H1 (cell line): ENCODE results near the gene SYNGR3. TPM values are rescaled to one million over a fixed set of nuclear protein-coding genes. Genes with fewer than 3 reads are reported as not detected.

ENCODE experiments used
- FOSL1 ChIP-seq: IDR thresholded peaks from 2 replicates; pipeline ENCODE4 v1.6.1; 2011; ENCODE audit warnings: mild to moderate bottlenecking, low read depth, low read length, moderate library complexity; ENCODE audit not compliant: insufficient read depth
- JUND ChIP-seq: IDR thresholded peaks from 2 replicates; pipeline ENCODE4 v1.6.1; 2011; ENCODE audit warnings: mild to moderate bottlenecking, improper control_type of control experiment, low read length
- NRF1 ChIP-seq: IDR thresholded peaks from 2 replicates; pipeline ENCODE4 v1.6.1; 2011; ENCODE audit warnings: mild to moderate bottlenecking, low read depth, low read length, improper control_type of control experiment
- polyA plus RNA-seq, 7 experiments: library from polyadenylated mRNA; depleted of rRNA in 3 of 7; stranded (reverse) in 5 of 7; unstranded in 2 of 7; fragments of >200 nt in 5 of 7; fragments of 200-250 nt in 2 of 7; gene quantifications; 1 replicate in 5 of 7; 2 replicates in 1 of 7; 4 replicates in 1 of 7; pipeline versions ENCODE4 v1.2.1 to v1.2.3, GENCODE V29; 2011 to 2013; ENCODE audit warnings: missing spikeins in 2 of 7, mixed read lengths in 2 of 7
- total RNA-seq: library from RNA; stranded (reverse); fragmentation: NEBNext Ultra II Directional; extraction: Animal tissue kit (Norgen Biotek cat#: 25700); gene quantifications from 2 replicates; pipeline ENCODE4 v1.2.1, GENCODE V29; 2021

The SYNGR3 gene
- total and polyA plus RNA-seq, 2 of the 8 experiments (the other 6 are each of a cell fraction or from before 2014, with no cell fraction given) = 36.2 to 49.9 TPM

GRCh38 chr16:2025251-2025650, 35.5 kb downstream of the SYNGR3 start (continued):
- TF ChIP-seq FOSL1 (no peak), JUND (no peak), NRF1 (no peak)
